Measurements from ENCODE around the gene KAT8. TPM values are rescaled to one million over a fixed set of nuclear protein-coding genes. Genes with fewer than 3 reads are reported as not detected.
"Not testable (repeated sequence)": the region's sequence is repeated elsewhere in the genome, so short reads cannot be mapped to it uniquely, and the experiment has no call there.

The KAT8 gene
- total RNA-seq, 1 donor from 2014 or later = 61.2 TPM

DNA sequence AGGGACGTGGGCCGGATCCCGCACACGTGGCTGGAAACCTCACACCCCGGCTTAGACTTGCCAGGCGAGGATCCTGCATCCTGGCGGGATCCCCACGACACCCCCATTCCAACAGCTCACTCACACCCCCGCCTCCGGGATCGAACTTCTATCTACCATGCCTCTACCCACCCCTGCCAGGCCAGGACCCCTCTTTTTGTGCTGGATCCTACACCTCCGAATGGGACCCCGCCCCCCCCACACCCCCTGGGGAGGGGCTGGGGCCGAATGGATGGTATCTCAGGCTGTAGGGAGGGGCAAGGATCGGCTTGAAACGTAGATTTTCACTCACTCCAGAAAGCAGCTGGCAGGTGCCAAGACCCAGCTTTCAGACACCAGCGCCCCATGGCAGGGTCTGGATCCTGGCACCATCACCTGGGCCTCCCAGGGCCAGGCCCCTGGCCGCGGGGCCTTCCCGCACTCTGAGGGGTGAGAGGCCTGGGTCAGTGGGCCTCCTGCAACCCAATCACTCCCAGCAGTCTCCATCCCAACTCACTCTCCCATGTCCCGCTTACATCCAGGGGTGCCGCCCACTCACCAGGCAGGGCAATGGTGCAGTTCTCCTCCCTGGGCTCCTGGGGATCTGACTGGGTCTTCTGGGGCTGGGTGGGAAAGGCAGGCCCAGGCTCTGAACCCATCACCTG is 25.7 kb downstream of the KAT8 start:
- intact Hi-C loops (cut with micrococcal nuclease) = loop anchor here (2.0 kb wide), 2 partner anchors 34 to 48 kb away; partner anchors contain the start of genes BCKDK and VKORC1
- DNase-seq (ENCODE audit: low spot score) = no peak
- Mint-ChIP-seq H3K9me3 (no peaks in the 10 kb centered on the region), H3K27ac (no peak overlapping the region), H3K27me3 (ENCODE audit: low read depth) (peaks cover 12% of the 10 kb centered on the region), H3K4me3 (ENCODE audit: low read depth) (peak overlapping the region; percentile 69), H3K36me3 (ENCODE audit: low read depth) (no peaks in the 10 kb centered on the region), H3K4me1 (ENCODE audit: low read depth) (peaks cover 7% of the 10 kb centered on the region)

DNA sequence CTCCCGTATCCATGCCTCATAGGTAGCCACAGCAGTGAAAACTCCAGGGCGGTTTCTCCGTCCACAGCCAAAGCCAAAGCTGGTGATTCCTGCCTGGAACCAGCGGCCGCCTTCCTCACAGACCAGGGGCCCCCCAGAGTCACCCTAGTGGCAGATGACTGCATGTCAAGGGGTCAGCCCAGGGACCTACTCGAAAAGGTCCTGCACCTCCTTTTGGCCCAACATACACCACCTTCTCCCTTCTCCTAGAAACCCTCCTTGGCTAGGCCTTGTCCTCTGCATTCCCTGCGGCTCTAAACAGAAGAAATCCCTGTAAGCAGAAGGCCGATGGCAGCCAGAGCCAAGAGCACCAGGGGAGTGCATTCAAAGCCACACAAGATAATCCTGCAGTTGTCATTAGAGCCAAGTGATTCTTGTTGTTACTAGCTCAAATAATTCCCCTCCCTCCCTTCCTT is 26.3 kb downstream of the KAT8 start:
- Mint-ChIP-seq H3K9me3 (no peaks in the 10 kb centered on the region), H3K27me3 (ENCODE audit: low read depth) (peaks cover 12% of the 10 kb centered on the region), H3K4me1 (ENCODE audit: low read depth) (peaks cover 7% of the 10 kb centered on the region), H3K36me3 (ENCODE audit: low read depth) (no peaks in the 10 kb centered on the region), H3K4me3 (ENCODE audit: low read depth) (peak overlapping the region; percentile 69), H3K27ac (peak overlapping the region; percentile 76)
- DNase-seq (ENCODE audit: low spot score) = no peak
- intact Hi-C loops (cut with micrococcal nuclease) = loop anchor here (2.0 kb wide), 2 partner anchors 35 to 49 kb away; partner anchors contain the start of genes BCKDK and VKORC1

DNA sequence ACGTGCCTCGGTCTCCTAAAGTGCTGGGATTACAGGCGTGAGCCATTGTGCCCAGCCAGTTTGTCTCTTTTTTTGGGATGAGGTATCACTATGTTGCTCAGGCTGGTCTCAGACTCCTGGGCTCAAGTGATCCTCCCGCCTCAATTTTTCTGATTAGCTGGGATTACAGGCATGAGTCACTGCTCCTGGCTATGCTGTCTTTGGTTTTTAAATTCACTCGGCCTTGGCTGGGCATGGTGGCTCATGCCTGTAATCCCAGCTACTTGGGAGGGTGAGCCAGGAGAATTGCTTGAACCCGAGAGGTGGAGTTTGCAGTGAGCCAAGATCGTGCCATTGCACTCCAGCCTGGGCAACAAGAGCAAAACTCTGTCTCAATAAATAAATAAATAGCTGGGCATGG is 27.0 kb downstream of the KAT8 start:
- H3K36me3 Mint-ChIP-seq (ENCODE audit: low read depth); H3K9me3 Mint-ChIP-seq; H3K27ac Mint-ChIP-seq; DNase-seq (ENCODE audit: low spot score); intact Hi-C loops (cut with micrococcal nuclease); H3K4me3 Mint-ChIP-seq (ENCODE audit: low read depth); H3K4me1 Mint-ChIP-seq (ENCODE audit: low read depth): not testable (repeated sequence)
- H3K27me3 Mint-ChIP-seq (ENCODE audit: low read depth) = peaks cover 12% of the 10 kb centered on the region

DNA sequence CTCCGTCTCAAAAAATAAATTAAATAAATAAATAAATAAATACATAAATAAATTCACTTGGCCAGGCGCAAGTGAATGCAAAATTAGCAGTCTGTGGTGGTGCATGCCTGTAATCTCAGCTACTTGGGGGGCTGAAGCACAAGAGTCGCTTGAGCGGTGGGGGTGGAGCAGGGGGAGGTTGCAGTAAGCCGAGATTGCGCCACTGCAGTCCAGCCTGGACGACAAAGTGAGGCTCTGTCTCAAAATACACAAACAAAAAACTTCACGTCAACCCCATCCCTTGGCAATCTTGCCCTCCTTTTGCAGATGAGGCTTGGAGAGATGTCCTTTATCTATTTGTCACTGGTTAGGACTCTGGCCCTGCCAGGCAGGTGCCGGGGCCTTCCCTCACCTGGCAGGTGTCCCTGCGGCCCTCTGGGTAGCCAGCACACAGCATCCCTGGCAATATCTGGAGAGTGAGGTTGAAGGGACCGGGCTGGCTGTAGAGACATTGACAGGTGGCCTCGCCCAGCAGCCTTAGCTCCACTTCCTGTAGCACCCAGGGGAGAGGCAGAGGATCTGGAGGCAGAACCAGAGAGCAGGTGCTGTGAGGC is 28.0 kb downstream of the KAT8 start:
- no peak overlapping the region for H3K4me3 Mint-ChIP-seq (ENCODE audit: low read depth)
- no peaks in the 10 kb centered on the region for H3K9me3 Mint-ChIP-seq
- H3K4me1 Mint-ChIP-seq (ENCODE audit: low read depth) = peaks cover 7% of the 10 kb centered on the region
- DNase-seq (ENCODE audit: low spot score) = no peak
- H3K27ac Mint-ChIP-seq = no peak overlapping the region
- intact Hi-C loops (cut with micrococcal nuclease) = no loop called here
- no peaks in the 10 kb centered on the region for H3K36me3 Mint-ChIP-seq (ENCODE audit: low read depth)
- H3K27me3 Mint-ChIP-seq (ENCODE audit: low read depth) = peaks cover 12% of the 10 kb centered on the region

DNA sequence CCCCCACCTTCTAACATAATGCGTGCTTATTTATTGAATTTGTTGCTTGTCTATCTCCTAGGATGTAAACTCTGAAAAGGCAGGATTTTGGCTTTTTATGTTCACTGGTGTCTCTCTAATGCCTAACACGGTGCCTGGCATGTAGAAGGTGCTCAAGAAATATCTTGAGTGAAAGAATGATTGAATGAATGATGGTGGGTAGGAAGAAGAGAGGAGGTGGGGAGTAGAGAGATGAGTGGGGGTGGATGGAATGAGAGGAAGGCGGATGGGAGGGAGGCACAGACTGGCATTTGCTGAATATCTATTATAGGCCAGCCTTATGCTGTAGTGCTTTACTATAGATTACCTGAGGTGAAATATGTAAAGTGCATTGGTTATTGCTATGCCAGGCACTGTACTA is 30.1 kb downstream of the KAT8 start:
- no peaks in the 10 kb centered on the region for H3K36me3 Mint-ChIP-seq (ENCODE audit: low read depth)
- no peak for DNase-seq (ENCODE audit: low spot score)
- no peaks in the 10 kb centered on the region for H3K4me1 Mint-ChIP-seq (ENCODE audit: low read depth)
- H3K9me3 Mint-ChIP-seq = no peaks in the 10 kb centered on the region
- peaks cover 15% of the 10 kb centered on the region for H3K27me3 Mint-ChIP-seq (ENCODE audit: low read depth)
- intact Hi-C loops (cut with micrococcal nuclease) = no loop called here
- H3K27ac Mint-ChIP-seq = no peak overlapping the region
- H3K4me3 Mint-ChIP-seq (ENCODE audit: low read depth) = no peak overlapping the region

DNA sequence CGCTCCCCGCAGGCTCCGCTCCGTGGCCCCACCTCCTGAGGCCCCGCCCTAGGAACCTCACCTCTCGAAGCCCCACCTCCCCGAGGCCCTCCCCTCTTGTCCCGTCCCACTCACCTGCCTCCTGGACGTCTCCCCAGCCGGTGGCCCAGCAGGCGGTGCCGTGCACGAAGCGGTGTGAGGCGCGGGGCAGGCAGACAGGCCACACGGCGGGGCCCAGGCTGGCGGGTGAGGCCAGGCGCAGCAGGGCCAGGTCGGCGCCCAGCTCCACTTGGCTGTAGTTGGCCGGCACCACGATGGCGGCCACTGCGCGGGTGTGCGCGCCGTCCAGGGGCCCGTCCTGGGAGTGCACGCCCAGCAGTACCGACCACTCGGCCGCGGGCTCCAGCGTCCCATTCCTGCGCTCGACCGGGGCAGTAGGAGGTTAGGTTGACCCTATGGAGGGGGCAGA is 30.8 kb downstream of the KAT8 start:
- intact Hi-C loops (cut with micrococcal nuclease) = no loop called here
- DNase-seq (ENCODE audit: low spot score) = no peak
- Mint-ChIP-seq H3K27me3 (ENCODE audit: low read depth) (peaks cover 15% of the 10 kb centered on the region), H3K9me3 (no peaks in the 10 kb centered on the region), H3K27ac (no peak overlapping the region), H3K4me1 (ENCODE audit: low read depth) (no peaks in the 10 kb centered on the region), H3K4me3 (ENCODE audit: low read depth) (no peak overlapping the region), H3K36me3 (ENCODE audit: low read depth) (no peaks in the 10 kb centered on the region)

DNA sequence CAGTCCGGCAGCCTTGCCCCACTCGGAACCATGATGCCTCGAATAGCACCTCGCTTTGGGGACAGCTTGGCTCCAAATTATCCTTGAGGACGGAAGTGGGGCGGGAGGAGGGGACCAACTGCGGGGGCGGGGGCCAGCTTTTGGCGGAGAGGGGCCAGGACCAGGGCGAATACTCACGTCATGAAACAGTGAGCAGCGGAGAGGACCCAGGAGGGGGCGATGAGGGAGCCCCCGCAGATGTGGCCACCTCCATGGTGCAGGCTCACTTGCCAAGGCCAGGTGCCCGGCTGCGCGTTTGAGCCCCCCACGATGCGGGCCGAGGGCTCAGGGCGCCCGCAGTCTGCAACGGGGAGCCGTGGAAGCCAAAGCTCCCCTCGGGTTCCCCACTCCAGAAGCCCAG is 31.4 kb downstream of the KAT8 start:
- H3K9me3 Mint-ChIP-seq = no peaks in the 10 kb centered on the region
- H3K27ac Mint-ChIP-seq = no peak overlapping the region
- DNase-seq (ENCODE audit: low spot score) = no peak
- H3K4me1 Mint-ChIP-seq (ENCODE audit: low read depth) = no peaks in the 10 kb centered on the region
- H3K36me3 Mint-ChIP-seq (ENCODE audit: low read depth) = no peaks in the 10 kb centered on the region
- no peak overlapping the region for H3K4me3 Mint-ChIP-seq (ENCODE audit: low read depth)
- peaks cover 15% of the 10 kb centered on the region for H3K27me3 Mint-ChIP-seq (ENCODE audit: low read depth)
- intact Hi-C loops (cut with micrococcal nuclease) = no loop called here

DNA sequence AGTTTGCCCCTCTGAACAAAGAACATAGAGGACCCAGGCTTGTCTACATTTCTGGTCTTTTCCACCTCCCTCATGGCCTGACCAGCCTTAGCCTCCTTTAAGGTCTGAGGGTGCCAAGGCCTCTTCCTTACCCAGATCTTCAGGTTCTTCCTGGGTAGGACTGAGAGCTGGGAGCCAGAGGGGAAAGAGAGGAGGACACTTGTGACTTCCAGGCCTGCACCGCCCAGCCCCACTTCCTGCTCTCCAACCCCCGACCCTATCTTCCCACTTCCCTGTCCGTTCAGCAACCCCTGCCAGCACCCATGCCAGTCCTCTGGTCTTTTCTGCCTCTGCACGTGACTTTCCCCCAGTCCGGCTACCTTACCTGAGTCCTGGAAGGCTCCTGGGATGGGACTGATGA is 31.9 kb downstream of the KAT8 start:
- Mint-ChIP-seq H3K36me3 (ENCODE audit: low read depth) (no peaks in the 10 kb centered on the region), H3K9me3 (no peaks in the 10 kb centered on the region), H3K4me3 (ENCODE audit: low read depth) (no peak overlapping the region), H3K27me3 (ENCODE audit: low read depth) (peaks cover 15% of the 10 kb centered on the region), H3K4me1 (ENCODE audit: low read depth) (no peaks in the 10 kb centered on the region), H3K27ac (no peak overlapping the region)
- DNase-seq (ENCODE audit: low spot score) = no peak
- intact Hi-C loops (cut with micrococcal nuclease) = no loop called here

DNA sequence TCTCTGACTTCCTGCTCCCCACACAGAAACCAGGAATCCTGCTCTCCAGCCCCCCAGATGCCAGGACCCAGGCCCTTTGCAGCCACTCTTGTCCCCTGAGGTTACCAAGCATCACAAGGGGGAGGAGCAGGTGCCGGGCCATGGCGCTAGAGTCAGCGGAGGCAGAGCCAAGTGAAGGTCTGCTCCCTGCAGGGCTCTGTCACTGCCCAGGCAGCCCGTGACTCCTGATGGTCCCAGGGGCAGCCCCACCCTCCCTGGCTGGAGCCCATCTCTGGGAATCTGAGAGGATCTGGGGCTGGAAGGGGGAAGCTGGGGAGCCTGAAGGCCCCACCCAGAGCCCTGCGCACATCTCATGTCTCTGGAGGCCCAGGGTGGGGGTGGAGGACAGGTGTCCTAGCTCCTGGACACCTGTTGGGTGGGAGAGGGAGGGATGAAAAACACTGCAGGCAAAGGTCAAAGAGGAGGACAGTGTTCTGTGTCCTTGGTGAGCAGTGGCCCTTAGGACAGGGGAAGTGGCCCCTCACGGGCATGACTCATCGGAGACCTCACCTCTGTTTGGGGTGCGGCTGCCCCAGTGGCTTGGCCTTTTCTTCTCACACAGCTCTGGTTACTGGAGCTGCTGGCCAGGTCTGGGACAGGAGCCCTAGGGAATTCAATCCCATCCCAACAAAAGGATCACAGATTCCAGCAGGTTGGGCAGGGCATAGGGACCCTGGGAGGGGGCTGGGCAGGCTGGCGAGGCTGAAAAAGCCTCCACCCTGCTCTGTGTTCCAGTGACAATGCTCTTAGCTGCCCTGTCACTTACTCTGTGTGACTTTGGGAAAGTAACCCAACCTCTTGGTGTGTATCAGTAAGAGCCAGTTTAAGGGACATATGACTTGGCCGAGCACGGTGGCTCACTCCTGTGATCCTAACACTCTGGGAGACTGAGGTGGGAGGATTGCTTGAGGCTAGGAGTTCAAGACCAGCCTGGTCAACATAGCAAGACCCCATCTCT is 32.7 kb downstream of the KAT8 start, which contains the start of gene PRSS36:
Gene PRSS36 (minus strand): TSS at position 173 of the 997 bp plus-strand sequence. CDS start 31 bp downstream, at position 142.
- DNase-seq (ENCODE audit: low spot score) = no peak
- intact Hi-C loops (cut with micrococcal nuclease) = no loop called here
- Mint-ChIP-seq H3K36me3 (ENCODE audit: low read depth) (no peaks in the 10 kb centered on the region), H3K27me3 (ENCODE audit: low read depth) (peaks cover 15% of the 10 kb centered on the region), H3K4me1 (ENCODE audit: low read depth) (no peaks in the 10 kb centered on the region), H3K4me3 (ENCODE audit: low read depth) (no peak within 1 kb of the TSS), H3K9me3 (no peaks in the 10 kb centered on the region), H3K27ac (no peak within 1 kb of the TSS)

DNA sequence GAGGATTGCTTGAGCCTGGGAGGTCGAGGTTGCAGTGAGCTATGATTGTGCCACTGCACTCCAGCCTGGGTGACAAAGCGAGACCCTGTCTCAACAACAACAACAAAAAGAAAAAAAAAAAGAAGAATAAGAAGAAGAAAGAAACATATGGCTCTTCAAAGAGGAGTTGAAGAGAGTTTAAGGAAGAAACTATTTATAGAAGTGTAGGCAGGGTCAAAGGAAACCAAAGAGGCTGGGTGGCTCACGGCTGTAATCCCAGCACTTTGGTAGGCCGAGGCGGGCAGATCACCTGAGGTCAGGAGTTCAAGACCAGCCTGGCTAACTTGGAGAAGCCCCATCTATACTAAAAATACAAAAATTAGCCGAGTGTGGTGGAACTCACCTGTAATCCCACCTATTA is 33.5 kb downstream of the KAT8 start:
- H3K36me3 Mint-ChIP-seq (ENCODE audit: low read depth); H3K27ac Mint-ChIP-seq; intact Hi-C loops (cut with micrococcal nuclease); H3K9me3 Mint-ChIP-seq; H3K4me3 Mint-ChIP-seq (ENCODE audit: low read depth); H3K4me1 Mint-ChIP-seq (ENCODE audit: low read depth); DNase-seq (ENCODE audit: low spot score): not testable (repeated sequence)
- H3K27me3 Mint-ChIP-seq (ENCODE audit: low read depth) = peaks cover 15% of the 10 kb centered on the region

DNA sequence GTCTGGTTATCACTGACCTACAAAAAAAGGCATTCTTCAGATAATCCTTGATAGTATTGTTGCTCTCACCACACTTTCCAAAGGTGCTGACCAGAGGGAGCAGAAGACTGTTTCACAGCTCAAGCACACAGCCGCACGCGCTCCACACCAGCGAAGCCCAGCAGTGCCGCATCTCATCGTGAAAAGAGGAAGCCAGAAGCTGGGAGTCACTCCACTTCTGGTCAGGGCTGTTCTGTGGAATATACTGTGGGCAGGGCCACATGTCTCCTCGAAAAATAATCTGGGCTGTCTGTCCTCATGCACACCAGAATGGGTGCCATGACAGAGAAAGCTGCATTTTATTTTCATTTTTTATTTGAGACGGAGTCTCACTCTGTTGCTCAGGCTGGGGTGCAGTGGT is 39.7 kb downstream of the KAT8 start:
- Mint-ChIP-seq H3K9me3 (no peaks in the 10 kb centered on the region), H3K4me3 (ENCODE audit: low read depth) (no peak overlapping the region), H3K27me3 (ENCODE audit: low read depth) (peaks cover 11% of the 10 kb centered on the region), H3K36me3 (ENCODE audit: low read depth) (no peaks in the 10 kb centered on the region), H3K4me1 (ENCODE audit: low read depth) (peaks cover 5% of the 10 kb centered on the region), H3K27ac (no peak overlapping the region)
- intact Hi-C loops (cut with micrococcal nuclease) = no loop called here
- no peak for DNase-seq (ENCODE audit: low spot score)

DNA sequence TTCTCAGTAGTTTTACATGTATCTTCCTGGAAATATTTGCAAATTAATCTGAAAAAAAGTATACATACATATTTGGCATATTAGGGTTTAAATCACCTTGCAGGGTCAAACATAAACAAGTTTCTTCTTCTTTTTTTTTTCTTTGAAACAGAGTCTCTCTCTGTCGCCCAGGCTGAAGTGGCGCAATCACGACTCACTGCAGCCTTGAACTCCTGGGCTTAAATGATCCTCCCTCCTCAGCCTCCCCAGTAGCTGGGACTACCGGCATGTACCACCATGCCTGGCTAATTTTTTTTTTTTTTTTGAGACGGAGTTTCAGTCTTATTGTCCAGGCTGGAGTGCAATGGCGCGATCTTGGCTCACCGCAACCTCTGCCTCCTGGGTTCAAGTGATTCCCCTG is 49.9 kb downstream of the KAT8 start:
- Mint-ChIP-seq H3K27ac (no peak overlapping the region), H3K36me3 (ENCODE audit: low read depth) (no peaks in the 10 kb centered on the region), H3K4me3 (ENCODE audit: low read depth) (no peak overlapping the region), H3K27me3 (ENCODE audit: low read depth) (no peaks in the 10 kb centered on the region), H3K9me3 (no peaks in the 10 kb centered on the region), H3K4me1 (ENCODE audit: low read depth) (no peaks in the 10 kb centered on the region)
- intact Hi-C loops (cut with micrococcal nuclease) = no loop called here
- no peak for DNase-seq (ENCODE audit: low spot score)

All from activated T-helper 2 cell treated with anti-CD3 and anti-CD28 coated beads, Interferon-gamma antibody, Interleukin-2, Interleukin-4, amounts not matched to agents 10 μg/mL and 5 μg/mL and 100 μg/mL, durations not matched to agents 14 hours and 24 hours and 36 hours (primary cell).